AG04449 (cell line): ENCODE results near the gene PKP3.

Experiments
- CTCF ChIA-PET: fragments of 350-600 bp; formaldehyde crosslinking; extraction: SDS; loops from one replicate; lab custom pipeline; 2021; ENCODE audit warnings: antibody characterized with exemption; lab: Yijun Ruan, JAX
- POLR2A ChIA-PET: fragments of 400-600, 350-600 bp; formaldehyde crosslinking; extraction: SDS; loops from one replicate; lab custom pipeline; 2020; ENCODE audit warnings: antibody characterized with exemption, inconsistent platforms; lab: Yijun Ruan, JAX
- DNase-seq: peaks from one replicate; pipeline ENCODE4 v3.0.0-alpha.2; 2010; ENCODE audit warnings: low read depth, low spot score
- H3K4me3 ChIP-seq: 2 replicates; pipeline ENCODE4 v1.5.1; 2011; ENCODE audit warnings: low read depth, mild to moderate bottlenecking, control low read depth, low read length
- CTCF ChIP-seq: IDR thresholded peaks from one replicate; pipeline ENCODE4 v1.5.1; 2011; ENCODE audit warnings: mild to moderate bottlenecking, moderate library complexity, low read length, control low read depth, inconsistent platforms; ENCODE audit not compliant: insufficient read depth; ENCODE audit errors: missing control alignments

The PKP3 gene

DNA sequence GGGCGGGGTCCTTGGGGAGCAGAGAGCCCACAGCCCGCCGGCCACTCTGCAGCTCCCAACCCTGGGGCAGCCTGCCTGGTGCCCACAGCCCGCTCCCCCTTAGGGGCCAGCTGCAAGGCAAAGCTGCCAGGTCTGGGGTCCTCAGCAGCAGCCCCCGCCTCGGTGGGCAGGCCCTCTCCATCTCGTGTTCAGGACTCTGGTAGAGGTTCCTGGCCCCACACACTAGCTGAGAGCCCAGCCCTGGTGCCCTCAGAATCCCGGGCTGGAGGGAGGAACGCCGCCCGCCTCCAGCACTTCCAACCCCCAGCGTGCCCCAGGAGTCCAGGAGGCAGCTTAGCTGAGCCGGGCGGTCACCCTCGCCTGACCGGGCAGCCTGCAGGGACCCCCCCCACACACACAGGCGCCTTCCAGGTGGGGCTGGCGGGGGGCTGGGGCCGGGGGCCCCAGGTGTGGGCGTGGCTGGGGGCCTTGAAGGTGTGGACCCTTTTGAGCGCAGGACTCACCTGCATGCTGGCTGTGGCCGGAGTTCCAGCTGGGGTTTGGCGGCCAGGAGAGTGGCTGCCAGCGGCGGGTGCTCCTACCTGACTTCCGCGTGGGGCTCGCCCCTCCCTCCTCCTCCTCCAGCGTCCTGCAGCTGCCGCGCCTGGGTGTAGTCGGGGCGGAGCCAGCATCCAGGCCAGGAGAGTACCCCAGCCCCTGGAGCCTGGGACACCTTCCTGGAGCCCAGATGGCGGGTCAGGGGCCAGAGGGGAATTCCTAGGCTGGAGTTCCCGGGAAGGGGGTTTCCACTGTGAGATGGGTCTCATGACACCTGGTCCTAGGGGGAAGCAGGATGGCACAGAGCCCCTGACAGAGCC, 47.6 kb downstream of the PKP3 start, which contains the start of gene ANO9:
Gene ANO9, minus strand, starts transcription at position 594 of the 857 bp plus-strand sequence. Its CDS starts 85 bp downstream, at position 509.
- TF ChIP-seq CTCF: no peak
- ChIA-PET CTCF (interaction anchor here (0.7 to 3.8 kb wide), 2 partner anchors 8 to 235 kb away, joined by 3 to 39 read pairs; partner anchors contain the start of gene PTDSS2), POLR2A (no interaction called here)
- H3K4me3 ChIP-seq: no peak within 1 kb of the TSS
- no peak for DNase-seq

DNA sequence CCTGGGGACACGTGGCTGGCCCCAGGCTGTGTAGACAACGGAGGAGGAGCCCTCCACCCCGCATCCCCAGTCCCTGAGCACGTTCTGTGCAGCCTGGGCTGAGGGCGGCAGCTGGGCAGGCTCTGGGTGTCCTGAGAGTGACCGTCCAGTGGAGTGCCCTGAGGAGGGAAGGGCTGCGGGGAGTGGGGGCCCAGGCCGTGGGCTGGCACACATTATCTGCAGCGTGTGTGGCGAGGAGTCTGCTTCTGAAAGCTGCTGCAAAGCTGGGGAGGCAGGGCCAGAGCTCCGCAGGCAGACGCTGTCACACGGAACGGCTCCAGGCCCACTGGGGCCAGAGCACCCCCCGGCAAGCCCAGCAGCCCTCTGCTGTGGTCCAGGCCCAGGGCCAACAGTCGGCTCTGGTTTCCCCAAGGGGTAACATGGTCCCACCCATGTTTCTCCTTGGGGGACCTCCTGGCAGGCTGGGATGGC, 48.6 kb downstream of the PKP3 start:
- CTCF ChIA-PET: interaction anchor here (1.0 kb wide), 1 partner anchor 76 kb away, joined by 3 read pairs; no protein-coding TSS in a partner anchor
- H3K4me3 ChIP-seq: no peak overlapping the region
- POLR2A ChIA-PET: no interaction called here
- TF ChIP-seq CTCF: no peak
- DNase-seq: no peak

GRCh38 chr11:443542-444199, 49.7 kb downstream of the PKP3 start:
- ChIA-PET CTCF (interaction anchor here (1.0 kb wide), 1 partner anchor 75 kb away, joined by 3 read pairs; no protein-coding TSS in a partner anchor), POLR2A (no interaction called here)
- DNase-seq: no peak
- no peak overlapping the region for H3K4me3 ChIP-seq
- no peak for TF ChIP-seq CTCF

DNA sequence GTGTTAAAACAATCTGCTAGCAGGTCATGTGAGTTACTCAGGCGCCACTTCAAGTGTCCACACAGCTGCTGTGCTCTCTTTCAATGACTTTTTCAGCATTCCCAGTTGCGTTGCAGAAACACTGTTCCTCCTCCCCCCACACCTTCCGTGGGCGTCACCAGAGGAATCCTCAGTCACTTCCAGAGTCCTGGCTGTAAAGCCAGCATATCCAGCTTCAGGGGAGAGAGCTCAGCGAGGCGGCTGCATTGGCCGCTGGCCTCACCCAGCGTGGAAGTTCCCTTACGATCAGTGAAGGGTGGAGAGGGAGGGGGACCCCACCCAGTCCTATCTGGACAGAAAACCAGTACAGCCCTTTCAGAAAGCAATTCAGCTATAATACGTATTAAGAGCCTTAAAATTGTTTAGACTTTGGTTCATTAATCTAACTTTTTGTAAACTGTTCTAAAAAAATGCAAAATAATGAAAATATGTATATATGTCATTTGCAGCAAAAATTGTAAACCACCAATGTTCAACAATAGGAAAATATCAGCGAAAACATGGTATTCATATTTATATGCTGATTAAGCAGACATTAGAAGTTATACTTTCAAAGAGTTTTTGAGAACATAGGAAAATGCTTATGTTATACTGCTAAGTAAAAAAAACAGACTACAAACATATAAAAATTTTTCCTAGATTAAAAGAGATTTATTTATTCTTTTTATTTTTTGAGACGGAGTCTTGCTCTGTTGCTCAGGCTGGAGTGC, 50.6 kb downstream of the PKP3 start:
- ChIA-PET POLR2A (no interaction called here), CTCF (interaction anchor here (0.6 kb wide), 1 partner anchor 139 kb away, joined by 4 read pairs; no protein-coding TSS in a partner anchor)
- H3K4me3 ChIP-seq: no peak overlapping the region
- DNase-seq: no peak
- TF ChIP-seq CTCF: no peak

- no peak for TF ChIP-seq CTCF
- ChIA-PET POLR2A (no interaction called here), CTCF (interaction anchor here (1.0 to 3.7 kb wide), 3 partner anchors 39 to 140 kb away, joined by 3 to 32 read pairs (median 4); partner anchors contain the start of gene IFITM2)
- no peak for DNase-seq
- H3K4me3 ChIP-seq: no peak overlapping the region
Observed at GRCh38 chr11:445765-446588, 52.0 kb downstream of the PKP3 start.
